Lower leg skin (tissue), 3 donors: ENCODE measurements around the gene PIM2.

Experiments used
- CTCF ChIP-seq, 3 donors: fragments of 450-650 bp; IDR thresholded peaks; one replicate each; pipeline ENCODE4 v1.5.1; 2016; ENCODE audit warnings: antibody characterized with exemption in 3 of 3, mild to moderate bottlenecking in 3 of 3, moderate library complexity in 2 of 3
- POLR2A ChIP-seq, 2 donors: fragments of 450-650 bp; IDR thresholded peaks; one replicate each; pipeline ENCODE4 v1.6.1; 2016 to 2017; ENCODE audit warnings: antibody characterized with exemption in 2 of 2, mild to moderate bottlenecking in 1 of 2, moderate library complexity in 1 of 2

- TF ChIP-seq CTCF (IDR thresholded peaks at IDR 0.05) (no peak), POLR2A (IDR thresholded peaks at IDR 0.05) (no peak)
Measured at GRCh38 chrX:48960291-48960690, 41.5 kb upstream of the PIM2 start.
